Measurements from ENCODE around the gene TRMO. TPM values are rescaled to one million over a fixed set of nuclear protein-coding genes. Genes with fewer than 3 reads are reported as not detected.

The TRMO gene
- total and polyA plus RNA-seq, 9 of the 15 experiments (the other 6 are each of a cell fraction or from before 2014, with no cell fraction given) = 5.6 to 22.4 (median 16.2) TPM

GRCh38 chr9:97925497-97926334, 3.4 kb upstream of the TRMO start (continued):
- TF ChIP-seq GABPA (tag; conservative IDR thresholded peaks at IDR 0.05; ENCODE audit: low read depth) (no peak), ATF6 (CRISPR knock-in tag; IDR thresholded peaks at IDR 0.05) (no peak), ESRRB (CRISPR knock-in tag; IDR thresholded peaks at IDR 0.05; ENCODE audit: borderline replicate concordance) (no peak), POLR2B (IDR thresholded peaks at IDR 0.05; ENCODE audit: low read depth, partially characterized antibody) (no peak), ZNF239 (CRISPR knock-in tag; IDR thresholded peaks at IDR 0.05) (no peak), ZNF696 (CRISPR knock-in tag; conservative IDR thresholded peaks at IDR 0.05) (no peak), ZNF395 (CRISPR knock-in tag; IDR thresholded peaks at IDR 0.05) (no peak), ZNF76 (CRISPR knock-in tag; IDR thresholded peaks at IDR 0.05; ENCODE audit: borderline replicate concordance) (no peak), DPF2 (IDR thresholded peaks at IDR 0.05) (no peak), PTTG1 (tag; IDR thresholded peaks at IDR 0.05; ENCODE audit: low read depth) (no peak), ATF7 (IDR thresholded peaks at IDR 0.05) (no peak), POLR2G (IDR thresholded peaks at IDR 0.05; ENCODE audit: low read depth, low read length) (peak; percentile 30; the same call in 1 of the 2 replicates), MYNN (IDR thresholded peaks at IDR 0.05) (no peak), MYNN (CRISPR knock-in tag; IDR thresholded peaks at IDR 0.05) (no peak), MEF2D (tag; conservative IDR thresholded peaks at IDR 0.05; ENCODE audit: low read depth) (no peak)
